Measurements from ENCODE around the gene INHA.

DNA sequence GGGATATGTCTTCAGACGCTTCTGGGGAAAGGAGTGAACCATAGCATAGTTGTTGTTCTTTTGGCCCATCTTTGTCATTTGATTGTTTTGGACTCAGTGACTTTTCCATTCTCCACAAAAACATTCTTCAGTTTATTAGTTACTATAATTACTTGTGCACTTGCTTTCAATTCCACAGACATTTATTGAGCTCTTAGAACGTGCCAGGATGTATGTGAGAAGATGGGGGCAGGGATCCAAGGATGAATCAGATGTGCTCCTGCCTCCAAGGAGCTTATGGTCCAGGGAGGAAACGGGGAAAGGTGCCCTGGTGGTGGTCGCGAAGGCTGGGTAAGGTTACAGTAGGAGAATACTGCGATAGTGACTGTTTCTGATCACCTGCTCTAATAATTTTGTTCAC, 48.4 kb downstream of the INHA start:
- TF ChIP-seq, protein P1, sequence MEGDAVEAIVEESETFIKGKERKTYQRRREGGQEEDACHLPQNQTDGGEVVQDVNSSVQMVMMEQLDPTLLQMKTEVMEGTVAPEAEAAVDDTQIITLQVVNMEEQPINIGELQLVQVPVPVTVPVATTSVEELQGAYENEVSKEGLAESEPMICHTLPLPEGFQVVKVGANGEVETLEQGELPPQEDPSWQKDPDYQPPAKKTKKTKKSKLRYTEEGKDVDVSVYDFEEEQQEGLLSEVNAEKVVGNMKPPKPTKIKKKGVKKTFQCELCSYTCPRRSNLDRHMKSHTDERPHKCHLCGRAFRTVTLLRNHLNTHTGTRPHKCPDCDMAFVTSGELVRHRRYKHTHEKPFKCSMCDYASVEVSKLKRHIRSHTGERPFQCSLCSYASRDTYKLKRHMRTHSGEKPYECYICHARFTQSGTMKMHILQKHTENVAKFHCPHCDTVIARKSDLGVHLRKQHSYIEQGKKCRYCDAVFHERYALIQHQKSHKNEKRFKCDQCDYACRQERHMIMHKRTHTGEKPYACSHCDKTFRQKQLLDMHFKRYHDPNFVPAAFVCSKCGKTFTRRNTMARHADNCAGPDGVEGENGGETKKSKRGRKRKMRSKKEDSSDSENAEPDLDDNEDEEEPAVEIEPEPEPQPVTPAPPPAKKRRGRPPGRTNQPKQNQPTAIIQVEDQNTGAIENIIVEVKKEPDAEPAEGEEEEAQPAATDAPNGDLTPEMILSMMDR (IDR thresholded peaks at IDR 0.05; ENCODE audit: low read length) = no peak
- TF ChIP-seq EZH2phosphoT487 (IDR thresholded peaks at IDR 0.05; ENCODE audit: low read length) (no peak), EZH2 (optimal IDR thresholded peaks at IDR 0.05; ENCODE audit: low read depth, low read length) (no peak)
